Epithelial cell of esophagus (primary cell): ENCODE results near the gene ITFG1.
"Not testable (repeated sequence)": the region's sequence is repeated elsewhere in the genome, so short reads cannot be mapped to it uniquely, and the experiment has no call there.

Experiments used
- DNase-seq: peaks from one replicate; pipeline ENCODE4 v3.0.0; 2010; ENCODE audit warnings: low read depth
- H3K4me3 ChIP-seq: 2 replicates; pipeline ENCODE4 v1.5.1; 2011; ENCODE audit warnings: mild to moderate bottlenecking, low read length, control low read depth
- CTCF ChIP-seq: IDR thresholded peaks from 2 replicates; pipeline ENCODE4 v1.5.1; 2011; ENCODE audit warnings: low read depth, mild to moderate bottlenecking, low read length, control low read depth, inconsistent platforms; ENCODE audit not compliant: insufficient read depth; ENCODE audit errors: missing control alignments

The ITFG1 gene

DNA sequence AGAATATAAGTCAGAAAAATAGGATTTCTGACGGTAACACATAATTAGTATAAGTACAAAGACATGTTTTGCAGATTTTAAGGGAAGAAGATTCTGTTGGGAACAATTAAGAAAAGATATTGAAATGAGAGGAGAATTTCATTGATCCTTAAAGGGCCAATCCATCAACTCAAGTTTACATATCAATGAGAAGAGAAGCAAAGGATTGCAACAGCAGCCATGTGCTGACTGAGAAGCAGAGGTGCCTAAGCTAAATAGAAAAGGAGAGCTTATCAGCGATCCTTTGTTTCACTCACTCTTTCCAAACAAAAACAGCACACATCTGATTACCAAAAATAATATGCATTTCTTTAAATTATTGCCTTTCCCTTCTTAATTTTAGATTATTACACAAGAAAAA is 94.6 kb downstream of the ITFG1 start:
- no peak overlapping the region for H3K4me3 ChIP-seq
- no peak for TF ChIP-seq CTCF
- no peak for DNase-seq

DNA sequence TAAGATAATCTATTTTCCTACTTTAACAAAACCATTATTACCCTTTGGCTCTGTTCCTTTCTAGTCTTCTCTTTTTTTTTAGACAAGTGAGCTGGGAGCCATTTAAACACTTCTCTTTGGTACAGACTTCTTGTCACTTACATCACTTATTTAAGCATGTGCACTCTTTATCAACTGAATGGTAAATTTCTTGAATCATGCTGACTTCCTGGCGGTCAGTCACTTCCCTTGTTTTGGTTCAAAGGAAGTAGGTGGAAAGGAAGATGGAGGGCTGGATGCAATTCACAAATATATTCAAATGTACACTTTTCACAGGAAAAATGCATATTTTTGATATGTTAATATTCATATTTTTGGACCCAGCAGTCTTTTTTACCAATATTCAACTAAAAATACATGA is 97.1 kb downstream of the ITFG1 start:
- no peak for DNase-seq
- no peak overlapping the region for H3K4me3 ChIP-seq
- no peak for TF ChIP-seq CTCF

GRCh38 chr16:47359478-47359877 is 101.4 kb downstream of the ITFG1 start:
- no peak for DNase-seq
- no peak overlapping the region for H3K4me3 ChIP-seq
- no peak for TF ChIP-seq CTCF

- no peak for TF ChIP-seq CTCF
- DNase-seq: peak; percentile 20
- H3K4me3 ChIP-seq: no peak overlapping the region
Observed at GRCh38 chr16:47358816-47359215, 102.0 kb downstream of the ITFG1 start.

GRCh38 chr16:47349029-47349428 is 111.8 kb downstream of the ITFG1 start:
- H3K4me3 ChIP-seq, DNase-seq: not testable (repeated sequence)

DNA sequence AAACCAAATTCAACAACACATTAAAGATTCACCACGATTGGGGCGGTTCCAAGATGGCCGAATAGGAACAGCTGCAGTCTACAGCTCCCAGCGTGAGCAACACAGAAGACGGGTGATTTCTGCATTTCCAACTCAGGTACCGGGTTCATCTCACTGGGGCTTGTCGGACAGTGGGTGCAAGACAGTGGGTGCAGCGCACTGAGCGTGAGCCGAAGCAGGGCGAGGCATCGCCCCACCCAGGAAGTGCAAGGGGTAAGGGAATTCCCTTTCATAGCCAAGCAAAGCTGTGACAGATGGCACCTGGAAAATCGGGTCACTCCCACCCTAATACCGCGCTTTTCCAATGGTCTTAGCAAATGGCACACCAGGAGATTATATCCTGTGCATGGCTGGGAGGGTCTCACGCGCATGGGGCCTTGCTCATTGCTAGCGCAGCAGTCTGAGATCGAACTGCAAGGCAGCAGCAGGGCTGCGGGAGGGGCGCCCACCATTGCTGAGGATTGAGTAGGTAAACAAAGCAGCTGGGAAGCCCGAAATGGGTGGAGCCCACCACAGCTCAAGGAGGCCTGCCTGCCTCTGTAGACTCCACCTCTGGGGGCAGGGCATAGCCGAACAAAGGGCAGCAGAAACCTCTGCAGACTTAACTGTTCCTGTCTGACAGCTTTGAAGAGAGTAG is 113.7 kb downstream of the ITFG1 start:
- not testable (repeated sequence) for DNase-seq, H3K4me3 ChIP-seq

DNA sequence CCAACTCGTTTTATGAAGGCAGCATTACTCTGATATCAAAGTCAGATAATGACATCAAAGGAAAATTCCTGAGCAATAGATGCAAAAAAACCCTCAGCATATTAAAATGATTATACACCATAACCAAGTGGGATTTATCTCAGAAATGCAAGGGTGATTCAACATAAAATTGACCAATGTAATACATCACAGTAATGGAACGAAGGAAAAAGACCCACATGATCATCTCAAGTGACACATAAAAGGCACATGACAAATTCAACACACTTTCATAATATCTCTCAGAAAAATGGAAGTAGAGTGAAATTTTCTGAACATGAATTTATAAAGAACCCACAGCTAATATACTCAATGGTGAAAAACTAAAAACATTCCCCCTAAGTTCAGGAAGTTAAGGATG is 118.8 kb downstream of the ITFG1 start:
- TF ChIP-seq CTCF: no peak
- no peak for DNase-seq
- H3K4me3 ChIP-seq: no peak overlapping the region

- not testable (repeated sequence) for DNase-seq, H3K4me3 ChIP-seq
Observed at GRCh38 chr16:47330562-47330961, 130.3 kb downstream of the ITFG1 start.

DNA sequence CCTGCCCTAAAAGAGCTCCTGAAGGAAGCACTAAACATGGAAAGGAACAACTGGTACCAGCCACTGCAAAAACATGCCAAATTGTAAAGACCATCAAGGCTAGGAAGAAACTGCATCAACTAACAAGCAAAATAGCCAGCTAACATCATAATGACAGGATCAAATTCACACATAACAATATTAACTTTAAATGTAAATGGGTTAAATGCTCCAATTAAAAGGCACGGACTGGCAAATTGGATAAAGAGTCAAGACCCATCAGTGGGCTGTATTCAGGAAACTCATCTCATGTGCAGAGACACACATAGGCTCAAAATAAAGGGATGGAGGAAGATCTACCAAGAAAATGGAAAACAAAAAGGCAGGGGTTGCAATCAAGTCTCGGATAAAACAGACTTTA is 136.6 kb downstream of the ITFG1 start:
- H3K4me3 ChIP-seq, DNase-seq: not testable (repeated sequence)
